GM21381 (cell line): Measurements from ENCODE around the gene PKD1L1.
A peak's percentile ranks its signal among the peaks of the same experiment; 100 is the strongest.

Experiments
- ATAC-seq: cut with Tn5 transposase; IDR thresholded peaks from one replicate; pipeline ENCODE4 v1.9.1; 2021; ENCODE audit warnings: mild to moderate bottlenecking, moderate library complexity; ENCODE audit not compliant: unreplicated experiment

The PKD1L1 gene

DNA sequence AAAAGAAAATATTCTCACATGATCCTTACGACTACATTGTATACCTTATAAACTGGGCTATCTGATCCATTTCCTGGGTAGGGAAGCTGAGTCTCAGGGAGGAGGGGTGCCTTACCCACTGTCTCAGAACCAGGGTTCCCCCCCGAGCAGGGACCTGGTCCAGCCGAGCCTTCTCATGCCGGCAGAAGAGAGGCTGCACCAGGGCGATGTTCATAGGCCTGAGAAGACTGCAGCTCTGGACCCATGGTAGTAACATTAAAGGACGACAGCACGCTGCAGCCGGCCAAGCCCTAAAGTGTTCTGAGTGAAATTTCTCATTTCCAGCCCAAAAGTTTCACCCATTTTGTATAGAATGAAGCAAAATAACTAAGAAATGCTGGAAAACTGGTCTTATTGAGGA is 203.4 kb downstream of the PKD1L1 start:
- no peak for ATAC-seq

DNA sequence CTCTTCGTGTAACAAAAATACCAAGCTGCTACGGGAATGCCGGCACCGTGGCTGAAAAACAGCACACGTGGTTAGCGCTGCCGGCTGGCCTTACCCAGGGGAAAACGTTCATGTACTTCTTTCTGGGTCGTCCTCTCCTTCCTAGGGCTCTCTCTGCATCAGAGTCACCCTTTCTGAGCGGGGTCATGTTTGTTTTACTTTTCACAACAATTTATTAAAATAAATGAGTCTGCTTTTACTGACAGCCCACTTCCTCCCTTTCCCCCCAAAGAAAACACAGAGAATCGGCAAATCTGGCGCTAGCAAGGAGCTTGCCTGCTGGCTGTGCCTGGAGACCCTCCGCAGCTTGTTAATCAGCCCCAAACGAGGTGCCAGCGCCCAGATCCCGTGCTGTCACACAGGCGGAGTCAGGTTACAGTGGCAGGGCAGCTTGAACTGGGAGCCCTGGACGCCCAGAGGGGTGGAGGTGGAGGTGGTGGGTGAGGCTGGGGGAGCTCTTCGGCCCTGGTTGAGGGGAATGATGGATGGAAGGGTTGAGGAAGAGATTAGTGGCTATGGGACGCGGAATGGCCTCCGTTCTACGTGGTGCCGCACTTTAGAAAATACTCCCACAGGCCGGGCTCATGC is 204.2 kb downstream of the PKD1L1 start:
- no peak for ATAC-seq

DNA sequence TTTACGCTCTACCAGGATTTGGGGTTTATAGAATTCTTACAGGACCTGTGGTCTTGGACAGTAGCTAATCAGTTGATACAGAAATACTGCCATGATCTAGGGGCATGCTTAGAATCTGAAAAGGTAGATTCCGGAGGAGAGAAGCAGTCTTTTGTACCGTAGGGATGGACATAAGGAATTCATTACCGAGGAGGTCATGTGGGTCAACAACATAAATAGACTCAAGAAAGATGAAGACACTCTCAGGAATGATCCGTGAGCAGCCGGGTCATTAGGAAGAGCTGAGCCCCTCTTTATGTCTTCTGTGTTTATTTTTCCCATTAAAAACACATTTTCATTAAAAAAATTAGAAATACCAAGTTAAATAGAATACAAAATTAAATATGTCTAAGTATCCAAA is 206.3 kb downstream of the PKD1L1 start:
- ATAC-seq: no peak

DNA sequence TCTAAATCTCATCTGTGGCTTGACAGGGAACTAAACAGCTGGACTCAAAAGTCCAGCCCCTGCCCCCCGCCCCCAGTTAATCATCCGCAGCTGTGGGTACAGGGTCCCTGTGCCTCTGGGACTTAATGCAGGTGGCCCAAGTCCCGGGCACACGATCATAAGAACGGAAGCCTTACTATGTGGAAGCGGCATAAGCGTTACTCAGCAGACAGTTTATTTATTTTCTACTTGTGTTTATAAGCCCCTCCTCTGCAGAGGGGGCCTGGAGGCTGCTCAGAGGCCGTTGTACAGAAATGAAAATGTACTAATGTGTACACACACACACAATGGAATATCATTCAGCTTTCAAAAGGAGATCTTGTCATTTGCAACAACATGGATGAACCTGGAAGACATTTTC is 208.4 kb downstream of the PKD1L1 start:
- ATAC-seq: no peak

DNA sequence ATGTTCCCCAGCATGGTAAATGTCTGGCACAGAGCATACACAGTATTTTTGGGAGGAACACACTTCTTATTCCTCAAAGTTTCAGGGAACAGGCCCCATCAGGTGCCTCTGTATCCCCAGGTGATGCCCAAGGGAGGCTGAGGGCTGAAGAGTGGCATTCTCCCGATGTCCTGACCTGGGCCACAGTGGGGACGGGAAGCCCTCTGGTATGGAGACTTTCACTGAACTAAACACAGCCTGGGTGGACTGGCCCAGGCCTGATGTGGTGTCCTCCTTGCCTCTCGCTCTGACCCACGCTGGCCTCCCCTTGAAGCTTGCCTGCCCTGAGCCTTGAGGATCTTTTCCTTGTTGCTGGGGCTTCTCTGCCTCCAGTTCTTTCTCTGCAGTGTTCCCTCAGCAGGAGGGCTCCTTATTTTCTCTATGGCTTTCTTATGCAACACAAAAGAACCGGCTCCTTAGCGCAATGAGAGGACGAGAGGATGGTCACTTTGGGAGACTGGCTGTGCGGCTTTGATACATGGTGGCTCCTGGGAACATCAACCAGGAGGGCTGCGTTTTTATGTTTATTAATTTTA is 208.9 kb downstream of the PKD1L1 start:
- no peak for ATAC-seq

DNA sequence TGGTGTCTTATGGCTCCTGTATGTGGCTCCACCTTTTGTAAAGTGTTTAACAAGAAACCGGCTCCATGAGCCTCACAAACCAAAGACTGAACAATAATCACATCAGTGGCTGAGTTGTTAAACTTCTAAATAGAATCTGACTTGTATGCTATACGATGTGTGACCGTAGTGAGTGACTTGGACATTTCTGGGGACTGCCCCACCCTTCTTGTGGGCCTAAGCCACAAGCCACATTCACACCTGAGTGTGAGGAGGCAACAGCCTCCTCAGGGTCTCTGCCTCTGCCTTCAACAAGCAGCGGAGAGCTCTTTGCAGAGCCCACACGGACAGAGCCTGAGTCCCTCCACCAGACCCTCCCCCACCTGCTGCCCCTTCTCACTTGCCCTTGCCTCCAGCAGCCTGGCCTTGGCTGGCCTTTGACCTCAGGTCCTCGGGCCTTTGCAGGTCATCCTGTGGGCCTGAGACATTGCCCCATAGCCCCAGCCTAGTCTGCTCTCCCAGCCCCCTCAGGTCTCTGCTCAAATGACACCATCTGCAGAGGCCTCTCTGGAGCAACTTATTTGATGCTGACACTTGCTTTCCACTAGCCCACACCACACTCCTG is 209.6 kb downstream of the PKD1L1 start:
- ATAC-seq: peak; percentile 57

DNA sequence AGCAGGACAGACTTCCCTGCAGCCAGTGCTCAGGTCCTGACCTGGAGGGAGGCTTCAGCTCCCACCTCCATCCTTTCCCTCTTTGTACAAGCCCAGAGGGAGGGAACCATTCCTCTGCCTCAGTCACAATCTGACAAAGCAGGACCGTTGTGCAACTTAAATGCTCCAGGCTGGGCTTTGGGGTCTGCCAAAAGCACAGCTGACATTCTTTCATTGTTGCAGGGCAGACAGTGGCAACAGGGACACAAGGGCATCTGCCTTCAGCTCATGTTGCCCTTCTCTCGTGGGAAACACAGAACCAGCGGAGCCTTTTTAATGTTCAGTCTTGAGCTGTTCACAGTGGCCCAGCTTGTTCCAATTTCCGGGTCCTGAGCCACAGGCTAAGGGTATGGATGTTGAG is 210.7 kb downstream of the PKD1L1 start:
- ATAC-seq: no peak

DNA sequence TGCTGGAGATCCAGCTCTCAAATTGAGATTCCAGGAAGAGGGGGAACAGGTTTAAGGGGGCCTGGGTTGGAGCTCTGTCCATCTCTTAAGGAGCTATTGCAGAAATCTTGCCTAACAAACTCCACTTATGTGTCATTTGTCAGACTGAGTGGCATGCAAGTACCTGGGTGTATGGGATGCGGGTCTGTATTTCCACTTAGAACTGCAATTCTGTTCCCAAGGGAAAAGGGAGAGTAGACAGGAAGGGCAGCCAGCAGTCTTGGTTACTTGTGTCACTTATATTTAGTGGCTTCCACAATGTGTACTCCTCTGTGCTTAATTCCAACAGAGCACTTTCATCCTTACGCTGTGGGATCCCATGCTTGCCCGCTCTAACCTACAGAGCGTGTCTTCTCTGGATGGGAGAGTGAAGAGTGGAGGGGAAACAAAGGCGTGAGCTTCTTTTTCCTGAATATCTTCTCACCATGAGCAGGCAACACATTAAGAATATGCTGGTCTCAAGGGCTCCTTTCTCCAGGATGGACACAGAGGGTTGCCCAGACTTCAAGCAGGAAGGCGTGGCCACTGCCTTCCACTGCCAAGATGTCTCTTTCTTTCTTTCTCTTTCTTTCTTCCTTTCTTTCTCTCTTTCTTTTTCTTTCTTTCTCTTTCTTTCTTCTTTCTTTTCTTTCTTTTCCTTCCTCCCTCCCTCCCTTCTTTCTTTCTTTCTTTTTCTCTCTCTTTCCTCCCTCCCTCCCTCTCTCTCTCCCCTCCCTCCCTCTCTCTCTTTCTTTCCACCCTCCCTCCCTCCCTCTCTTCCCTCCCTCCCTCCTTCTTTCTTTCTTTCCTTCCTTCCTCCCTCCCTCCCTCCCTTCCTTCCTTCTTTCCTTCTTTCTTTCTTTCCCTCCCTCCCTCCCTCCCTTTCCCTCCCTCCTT is 212.6 kb downstream of the PKD1L1 start:
- ATAC-seq: no peak

DNA sequence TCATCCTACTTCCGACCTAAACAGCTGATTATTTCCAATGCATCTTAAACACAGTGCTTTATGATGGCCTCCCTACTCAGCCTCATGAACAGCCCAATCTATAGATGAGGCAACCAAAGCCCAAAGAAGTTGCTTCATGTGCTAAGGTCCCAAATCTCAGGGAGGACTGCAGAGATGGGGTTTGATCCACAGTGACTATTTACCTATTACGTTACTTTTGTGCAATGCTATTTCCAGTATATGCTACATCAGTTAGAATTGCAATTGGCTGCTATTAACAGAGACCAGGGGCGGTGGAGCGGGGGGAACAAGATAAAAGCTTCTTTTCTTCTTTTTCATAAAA is 213.3 kb downstream of the PKD1L1 start:
- no peak for ATAC-seq

DNA sequence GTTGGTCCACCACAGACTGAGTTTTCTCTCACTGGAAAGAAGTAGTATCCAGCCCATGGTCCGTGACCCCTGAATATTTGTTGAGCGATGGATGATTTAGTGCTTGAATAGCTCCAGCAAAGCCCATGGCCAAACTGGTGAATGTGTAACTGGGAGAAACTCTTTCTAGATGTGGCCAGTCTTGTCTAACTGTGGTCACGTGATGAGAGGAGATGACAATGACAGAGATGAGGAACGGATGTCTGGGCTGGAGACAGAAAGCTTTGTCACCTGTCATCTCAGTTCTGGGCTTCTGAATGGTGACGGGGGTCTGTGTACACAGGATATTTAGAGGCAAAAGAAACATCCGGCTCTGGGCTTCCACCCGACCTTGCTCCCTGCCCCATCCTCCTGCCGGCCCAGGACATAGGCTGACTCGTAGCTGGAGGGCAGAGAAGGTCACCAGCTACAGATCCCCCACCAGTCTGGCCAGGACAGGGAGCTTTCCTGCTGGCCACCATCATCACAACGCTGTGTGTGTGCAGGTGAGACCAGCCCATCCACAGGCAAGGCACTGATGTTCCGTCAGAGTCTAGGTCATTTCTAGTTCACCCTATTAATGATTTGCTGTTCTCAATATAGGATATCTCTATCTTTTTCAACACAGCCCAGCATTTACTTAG is 213.8 kb downstream of the PKD1L1 start:
- no peak for ATAC-seq

DNA sequence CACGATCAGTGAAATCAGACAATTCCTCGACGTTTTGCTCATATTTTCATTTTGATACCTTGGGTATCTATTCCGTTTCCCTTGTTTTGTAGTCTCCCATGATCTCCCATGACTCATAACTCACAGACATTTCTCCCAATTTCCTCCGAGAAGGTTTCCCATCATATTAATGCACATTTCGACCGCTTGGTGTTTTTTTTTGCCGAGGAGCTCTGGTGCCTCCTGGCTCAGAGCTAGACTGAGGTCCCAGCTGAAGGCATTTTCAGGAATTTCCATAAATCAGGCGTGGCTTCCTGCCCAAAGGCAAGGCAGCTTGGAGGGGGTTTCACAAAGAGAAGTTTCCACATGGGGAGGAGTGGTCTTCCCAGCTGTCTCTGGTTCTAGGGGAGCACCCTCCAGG is 218.1 kb downstream of the PKD1L1 start:
- ATAC-seq: no peak

DNA sequence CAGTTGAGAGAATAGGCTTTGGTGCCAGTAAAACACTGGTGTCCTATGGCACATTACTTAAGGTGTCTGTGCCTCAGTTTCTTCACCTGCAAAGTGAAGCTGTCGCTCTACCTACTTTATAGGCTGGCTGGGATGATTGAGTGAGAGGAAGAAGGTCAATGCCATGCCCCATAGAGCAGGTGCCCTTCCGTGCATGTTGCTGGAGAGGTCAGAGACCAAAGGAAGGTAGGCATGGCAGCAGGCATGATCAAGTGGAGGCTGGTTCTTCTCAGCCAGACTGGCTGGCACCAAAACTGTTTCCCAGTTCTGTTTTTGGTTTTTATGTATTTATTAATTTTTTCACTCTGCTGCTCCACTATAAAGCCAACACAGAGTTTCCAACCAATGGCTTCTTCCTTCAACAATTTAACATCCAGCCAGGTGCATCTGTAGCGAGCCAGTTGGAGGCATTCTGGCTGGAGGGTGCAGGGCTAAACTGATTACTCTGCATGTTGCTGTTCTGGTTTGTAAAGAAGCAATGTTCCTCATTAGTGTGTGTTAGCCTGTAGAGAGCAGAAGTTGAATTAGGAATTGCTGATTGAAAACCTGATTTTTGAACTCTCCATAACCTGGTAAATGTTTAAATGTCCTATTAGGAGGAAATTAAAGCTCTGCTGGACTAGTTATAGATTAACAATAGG is 222.1 kb downstream of the PKD1L1 start:
- ATAC-seq: no peak

DNA sequence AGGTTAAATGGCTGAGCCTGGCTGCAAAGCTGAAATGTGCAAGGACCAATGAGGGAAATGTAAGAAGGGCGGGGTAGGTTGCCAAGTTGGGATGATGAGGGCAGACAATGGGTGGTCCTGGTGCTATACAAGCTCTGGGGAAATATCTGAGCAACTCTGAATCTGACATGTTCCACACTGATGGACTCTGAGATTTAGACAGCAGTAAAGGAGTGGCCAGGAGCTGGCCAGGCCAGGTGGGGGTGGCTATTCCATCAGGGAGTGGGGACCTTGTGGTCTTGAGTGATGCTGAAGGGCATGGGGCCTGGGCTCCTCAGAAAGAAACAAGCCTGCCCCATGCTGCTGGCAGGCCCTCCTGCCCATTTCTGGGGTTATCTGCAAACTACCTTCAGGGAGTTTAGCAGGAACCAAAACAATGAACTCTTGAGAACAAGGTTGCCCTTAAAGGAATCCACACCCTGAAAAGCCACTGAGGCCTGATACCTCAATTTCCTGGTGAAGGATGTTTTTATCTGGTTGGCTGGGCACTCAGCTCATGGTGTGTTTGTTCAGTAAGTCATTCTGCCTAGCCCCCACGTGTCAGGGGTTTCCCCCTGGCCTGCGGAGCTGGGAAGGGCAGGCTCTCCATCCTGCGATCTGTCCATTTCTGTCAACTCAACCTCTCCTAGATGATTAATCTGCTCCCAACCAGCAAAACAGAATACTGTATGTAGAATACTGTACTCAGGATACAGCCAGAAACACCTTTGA is 223.1 kb downstream of the PKD1L1 start:
- ATAC-seq: no peak
